ENCODE measurements around the gene LARP4B. TPM values are rescaled to one million over a fixed set of nuclear protein-coding genes. Genes with fewer than 3 reads are reported as not detected.

Gene LARP4B
- 64.2 TPM for total RNA-seq
- long read RNA-seq, full-length matches to known transcripts: 6 of 51 reads
- long read RNA-seq, partial matches to known transcripts: 13 of 51 reads
- long read RNA-seq, other reads (novel, unspliced or antisense): 32 of 51 reads

DNA sequence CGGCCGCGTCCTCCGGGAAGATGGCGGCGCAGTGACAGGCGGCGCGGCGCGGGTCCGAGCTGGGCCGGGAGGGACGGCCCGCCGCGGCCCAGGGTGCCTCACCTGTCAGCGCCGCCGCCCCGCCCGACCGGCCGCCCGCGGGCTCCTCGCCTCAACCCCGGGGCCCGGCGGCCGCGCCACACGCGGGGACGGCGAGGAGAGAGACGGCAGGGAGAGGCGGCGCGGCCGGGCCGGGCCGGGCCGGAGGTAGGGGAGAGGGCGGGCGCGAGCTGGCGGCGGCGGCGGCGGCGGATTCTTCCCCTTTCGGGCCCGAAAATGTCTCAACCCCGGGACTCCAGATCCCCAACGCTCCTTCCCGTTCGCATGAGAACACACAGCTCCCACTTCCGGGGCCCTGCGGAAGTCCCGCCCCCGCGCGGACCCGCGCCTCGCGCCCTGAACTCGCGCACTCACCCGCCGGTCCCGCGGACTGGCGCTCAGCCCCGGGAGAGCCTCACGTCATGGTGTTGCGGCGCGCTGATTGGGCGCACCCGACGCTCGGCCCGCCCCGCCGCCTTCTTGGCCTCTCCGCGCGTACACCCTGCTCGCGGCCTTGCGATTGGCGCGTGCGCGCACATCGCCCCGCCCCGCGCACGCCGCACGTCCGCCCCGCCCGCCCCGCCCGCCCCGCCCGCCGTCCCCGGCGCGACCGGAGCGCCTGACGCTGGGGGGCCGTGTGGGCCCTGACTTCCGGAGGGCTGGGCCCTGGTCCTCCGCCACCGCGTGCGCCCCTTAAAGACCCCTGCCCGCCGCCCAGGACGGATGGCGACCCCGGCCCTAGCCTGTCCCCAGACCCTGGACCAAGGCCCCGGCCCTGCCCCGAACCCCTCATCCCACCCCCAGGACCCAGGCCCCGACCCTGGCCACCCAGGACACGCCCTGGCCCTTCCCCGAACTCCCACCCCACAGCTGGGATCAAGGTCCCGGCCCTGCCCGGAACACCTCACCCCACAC, at the start of gene LARP4B:
Gene LARP4B, minus strand, starts transcription at position 380 of the 993 bp plus-strand sequence. CDS start 45,984 bp downstream, outside the sequence.
- Histone ChIP-seq H3K9me3 (replicated peaks) (no peaks in the 10 kb centered on the region), H3K27me3 (ENCODE audit: low read depth) (no peaks in the 10 kb centered on the region)

DNA sequence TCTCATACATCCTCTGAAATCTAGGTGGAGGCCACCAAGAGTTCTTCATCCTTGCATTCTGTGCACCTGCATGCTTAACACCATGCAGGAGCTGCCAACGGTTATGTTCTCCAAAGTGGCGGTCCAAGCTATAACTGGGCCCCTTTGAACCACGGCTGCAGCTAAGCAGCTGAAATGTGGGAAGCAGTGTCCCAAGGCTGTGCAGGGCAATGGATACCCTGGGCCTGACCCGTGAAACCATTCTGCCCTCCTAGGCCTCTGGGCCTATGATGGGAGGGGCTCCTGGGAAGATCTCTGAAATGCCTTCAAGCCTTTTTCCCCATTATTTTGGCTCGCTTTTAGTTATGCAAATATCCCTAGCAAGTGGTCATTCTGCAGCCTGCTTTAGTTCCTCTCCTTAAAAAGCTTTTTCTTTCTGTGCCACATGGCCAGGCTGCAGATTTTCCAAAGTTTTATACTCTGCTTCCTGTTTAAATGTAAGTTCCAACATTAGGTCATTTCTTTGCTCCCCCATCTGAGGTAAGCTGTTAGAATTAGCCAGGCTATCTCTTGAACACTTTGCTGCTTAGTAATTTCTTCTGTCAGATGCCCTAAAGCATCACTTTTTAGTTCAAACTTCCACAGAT, 49.1 kb upstream of the LARP4B start:
- Histone ChIP-seq H3K4me1 (peaks cover 8% of the 10 kb centered on the region), H3K4me3 (no peak overlapping the region), H3K9me3 (replicated peaks) (peaks cover 43% of the 10 kb centered on the region), H3K27ac (replicated peaks) (no peak overlapping the region), H3K36me3 (peaks cover 18% of the 10 kb centered on the region), H3K27me3 (ENCODE audit: low read depth) (no peaks in the 10 kb centered on the region)
- TF ChIP-seq, protein P1, sequence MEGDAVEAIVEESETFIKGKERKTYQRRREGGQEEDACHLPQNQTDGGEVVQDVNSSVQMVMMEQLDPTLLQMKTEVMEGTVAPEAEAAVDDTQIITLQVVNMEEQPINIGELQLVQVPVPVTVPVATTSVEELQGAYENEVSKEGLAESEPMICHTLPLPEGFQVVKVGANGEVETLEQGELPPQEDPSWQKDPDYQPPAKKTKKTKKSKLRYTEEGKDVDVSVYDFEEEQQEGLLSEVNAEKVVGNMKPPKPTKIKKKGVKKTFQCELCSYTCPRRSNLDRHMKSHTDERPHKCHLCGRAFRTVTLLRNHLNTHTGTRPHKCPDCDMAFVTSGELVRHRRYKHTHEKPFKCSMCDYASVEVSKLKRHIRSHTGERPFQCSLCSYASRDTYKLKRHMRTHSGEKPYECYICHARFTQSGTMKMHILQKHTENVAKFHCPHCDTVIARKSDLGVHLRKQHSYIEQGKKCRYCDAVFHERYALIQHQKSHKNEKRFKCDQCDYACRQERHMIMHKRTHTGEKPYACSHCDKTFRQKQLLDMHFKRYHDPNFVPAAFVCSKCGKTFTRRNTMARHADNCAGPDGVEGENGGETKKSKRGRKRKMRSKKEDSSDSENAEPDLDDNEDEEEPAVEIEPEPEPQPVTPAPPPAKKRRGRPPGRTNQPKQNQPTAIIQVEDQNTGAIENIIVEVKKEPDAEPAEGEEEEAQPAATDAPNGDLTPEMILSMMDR (IDR thresholded peaks at IDR 0.05; ENCODE audit: borderline replicate concordance): no peak
- DNase-seq: no peak
- intact Hi-C loops (cut with micrococcal nuclease): no loop called here

More for the DNA sequence above, at the start of gene LARP4B:
- DNase-seq: peak; percentile 97
- intact Hi-C loops (cut with micrococcal nuclease): no loop called here
- peak within 1 kb of the TSS; percentile 81 for H3K4me3 ChIP-seq
- peaks cover 41% of the 10 kb centered on the region for H3K4me1 ChIP-seq
- peaks cover under 1% of the 10 kb centered on the region for H3K36me3 ChIP-seq
- TF ChIP-seq, protein P1 (IDR thresholded peaks at IDR 0.05; ENCODE audit: borderline replicate concordance): no peak
- H3K27ac ChIP-seq (replicated peaks): peak within 1 kb of the TSS; percentile 97

DNA sequence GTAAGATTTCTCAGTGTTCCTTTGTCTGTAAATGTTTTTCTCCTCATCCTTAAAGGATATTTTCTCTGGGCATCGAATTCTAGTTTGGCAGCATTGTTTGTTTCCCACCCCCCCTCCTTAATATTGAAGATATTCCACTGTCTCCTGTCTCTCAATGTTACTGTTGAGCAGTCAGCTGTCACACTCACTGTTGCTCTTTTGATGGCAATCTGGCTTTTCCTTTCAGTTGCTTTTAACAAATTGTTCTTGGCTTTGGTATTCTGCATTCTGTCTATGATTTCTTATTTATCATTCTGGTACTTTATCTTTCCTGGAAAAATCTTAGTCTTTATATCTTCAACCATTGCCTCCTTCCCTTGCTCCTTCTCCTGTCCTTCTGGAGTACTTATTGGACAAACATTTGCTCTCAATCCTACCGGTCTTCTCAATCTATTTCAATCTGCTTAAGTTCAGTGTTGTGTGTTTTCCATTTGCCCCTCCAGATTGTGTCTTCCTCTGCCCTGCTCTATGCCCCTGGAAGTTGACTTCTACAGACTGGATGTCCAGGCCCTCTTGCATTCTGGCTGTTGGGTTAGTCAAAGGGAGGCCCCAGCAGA, 47.4 kb upstream of the LARP4B start:
- Histone ChIP-seq H3K27me3 (ENCODE audit: low read depth) (no peaks in the 10 kb centered on the region), H3K27ac (replicated peaks) (no peak overlapping the region), H3K36me3 (peaks cover 18% of the 10 kb centered on the region), H3K9me3 (replicated peaks) (peaks cover 43% of the 10 kb centered on the region), H3K4me1 (no peaks in the 10 kb centered on the region), H3K4me3 (no peak overlapping the region)
- TF ChIP-seq, protein P1 (IDR thresholded peaks at IDR 0.05; ENCODE audit: borderline replicate concordance): no peak
- intact Hi-C loops (cut with micrococcal nuclease): no loop called here
- DNase-seq: no peak

DNA sequence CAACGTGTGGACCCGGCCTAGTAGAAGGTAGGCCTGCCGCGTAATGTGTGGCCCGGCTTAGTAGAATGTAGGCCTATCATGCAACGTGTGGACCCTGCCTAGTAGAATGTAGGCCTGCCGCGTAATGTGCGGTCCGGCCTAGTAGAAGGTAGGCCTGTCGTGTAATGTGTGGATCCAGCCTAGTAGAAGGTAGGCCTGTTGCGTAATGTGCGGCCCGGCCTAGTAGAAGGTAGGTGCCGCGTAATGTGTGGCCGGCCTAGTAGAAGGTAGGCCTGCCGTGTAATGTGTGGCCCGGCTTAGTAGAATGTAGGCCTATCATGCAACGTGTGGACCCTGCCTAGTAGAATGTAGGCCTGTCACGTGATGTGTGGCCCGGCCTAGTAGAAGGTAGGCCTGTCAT, 44.8 kb upstream of the LARP4B start:
- H3K27ac ChIP-seq (replicated peaks): no peak overlapping the region
- peaks cover 45% of the 10 kb centered on the region for H3K9me3 ChIP-seq (replicated peaks)
- no peaks in the 10 kb centered on the region for H3K4me1 ChIP-seq
- DNase-seq: no peak
- TF ChIP-seq, protein P1 (IDR thresholded peaks at IDR 0.05; ENCODE audit: borderline replicate concordance): no peak
- no peaks in the 10 kb centered on the region for H3K27me3 ChIP-seq (ENCODE audit: low read depth)
- intact Hi-C loops (cut with micrococcal nuclease): no loop called here
- H3K4me3 ChIP-seq: no peak overlapping the region
- peaks cover 18% of the 10 kb centered on the region for H3K36me3 ChIP-seq

DNA sequence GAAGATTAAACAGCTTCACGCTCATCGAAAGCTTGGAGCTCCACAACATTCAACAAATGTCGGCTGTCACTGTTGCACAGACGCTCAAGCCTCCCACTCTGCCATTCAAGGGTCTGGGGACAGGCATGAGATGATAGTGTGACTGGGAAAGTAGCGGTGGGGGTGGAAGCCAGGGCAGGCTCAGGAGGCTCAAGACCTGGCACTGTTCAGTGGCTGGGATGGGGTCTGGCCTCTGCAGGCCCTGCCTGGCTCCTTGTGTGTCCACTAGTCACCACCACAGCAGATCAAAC, 43.2 kb upstream of the LARP4B start:
- Histone ChIP-seq H3K36me3 (peaks cover 7% of the 10 kb centered on the region), H3K27ac (replicated peaks) (no peak overlapping the region), H3K9me3 (replicated peaks) (peaks cover 31% of the 10 kb centered on the region), H3K4me3 (no peak overlapping the region), H3K4me1 (peaks cover 11% of the 10 kb centered on the region), H3K27me3 (ENCODE audit: low read depth) (no peaks in the 10 kb centered on the region)
- intact Hi-C loops (cut with micrococcal nuclease): no loop called here
- TF ChIP-seq, protein P1 (IDR thresholded peaks at IDR 0.05; ENCODE audit: borderline replicate concordance): no peak
- DNase-seq: no peak
